Adrenal gland (tissue), 5 donors: ENCODE measurements around the gene KRTAP19-5.

Source experiments
- POLR2A ChIP-seq, 2 donors: fragments of 450-650 bp; IDR thresholded peaks; one replicate each; pipeline ENCODE4 v1.6.1; 2017; ENCODE audit warnings: antibody characterized with exemption in 2 of 2, mild to moderate bottlenecking in 2 of 2, moderate library complexity in 1 of 2
- TF ChIP-seq, protein P1 (sequence below), 6 experiments: fragments of 450-650 bp in 4 of 6; fragments of 200-600 bp in 2 of 6; sonication (generic) in 1 of 6; IDR thresholded peaks; 1 replicate in 5 of 6; 2 replicates in 1 of 6; pipeline versions ENCODE4 v1.5.1 to v1.8.0; 2016 to 2021; ENCODE audit warnings: antibody characterized with exemption in 6 of 6, mild to moderate bottlenecking in 2 of 6, moderate library complexity in 1 of 6
- donor health status: DM: no; HTN: no; CAD: no.

GRCh38 chr21:30479259-30479658, 22.7 kb downstream of the KRTAP19-5 start:
- TF ChIP-seq, protein P1, sequence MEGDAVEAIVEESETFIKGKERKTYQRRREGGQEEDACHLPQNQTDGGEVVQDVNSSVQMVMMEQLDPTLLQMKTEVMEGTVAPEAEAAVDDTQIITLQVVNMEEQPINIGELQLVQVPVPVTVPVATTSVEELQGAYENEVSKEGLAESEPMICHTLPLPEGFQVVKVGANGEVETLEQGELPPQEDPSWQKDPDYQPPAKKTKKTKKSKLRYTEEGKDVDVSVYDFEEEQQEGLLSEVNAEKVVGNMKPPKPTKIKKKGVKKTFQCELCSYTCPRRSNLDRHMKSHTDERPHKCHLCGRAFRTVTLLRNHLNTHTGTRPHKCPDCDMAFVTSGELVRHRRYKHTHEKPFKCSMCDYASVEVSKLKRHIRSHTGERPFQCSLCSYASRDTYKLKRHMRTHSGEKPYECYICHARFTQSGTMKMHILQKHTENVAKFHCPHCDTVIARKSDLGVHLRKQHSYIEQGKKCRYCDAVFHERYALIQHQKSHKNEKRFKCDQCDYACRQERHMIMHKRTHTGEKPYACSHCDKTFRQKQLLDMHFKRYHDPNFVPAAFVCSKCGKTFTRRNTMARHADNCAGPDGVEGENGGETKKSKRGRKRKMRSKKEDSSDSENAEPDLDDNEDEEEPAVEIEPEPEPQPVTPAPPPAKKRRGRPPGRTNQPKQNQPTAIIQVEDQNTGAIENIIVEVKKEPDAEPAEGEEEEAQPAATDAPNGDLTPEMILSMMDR (IDR thresholded peaks at IDR 0.05): no peak
- no peak for TF ChIP-seq POLR2A (IDR thresholded peaks at IDR 0.05)
